ENCODE measurements around the gene SPTBN4. TPM values are rescaled to one million over a fixed set of nuclear protein-coding genes. Genes with fewer than 3 reads are reported as not detected.
"Not testable (repeated sequence)": the region's sequence is repeated elsewhere in the genome, so short reads cannot be mapped to it uniquely, and the experiment has no call there.

The SPTBN4 gene
- total and polyA plus RNA-seq, 8 donors, result 1.4 to 18.1 (median 2.2) TPM; not detected in 1

DNA sequence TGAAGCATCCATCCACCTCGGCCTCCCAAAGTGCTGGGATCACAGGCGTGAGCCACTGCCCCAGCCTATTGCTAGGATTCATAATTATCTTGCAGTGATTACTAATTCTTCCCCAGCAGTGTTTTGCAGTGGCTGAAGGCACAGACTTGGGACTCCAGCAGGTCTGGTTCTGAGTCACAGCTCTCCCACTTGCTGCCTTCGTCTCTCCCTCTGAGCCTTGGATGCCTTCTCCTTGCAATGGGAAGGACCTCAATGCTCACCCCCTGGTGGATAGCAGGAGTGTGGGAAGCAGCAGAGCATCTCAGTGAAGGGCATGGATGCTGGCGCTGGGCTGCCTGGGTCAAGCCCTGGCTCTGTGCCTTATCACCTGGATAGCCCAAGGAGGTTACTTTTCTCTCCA is 72.3 kb downstream of the SPTBN4 start:
- Histone ChIP-seq H3K4me1 (peaks cover 0 to 8% (median 3%) of the 10 kb centered on the region in 4 donors), H3K36me3 (peaks cover 0 to 6% (median 2%) of the 10 kb centered on the region in 4 donors), H3K4me3 (no peak overlapping the region), H3K9me3 (peaks cover 0 to 7% (median 4%) of the 10 kb centered on the region in 4 donors), H3K27ac (no peak overlapping the region), H3K27me3 (no peaks in the 10 kb centered on the region)
- WGBS, 5 donors, result 60 to 76% (median 65%) methylated on average over 4 of the region's 4 CpGs
- no peak for DNase-seq
- no peak for TF ChIP-seq POLR2A (IDR thresholded peaks at IDR 0.05)
- TF ChIP-seq, protein P1, sequence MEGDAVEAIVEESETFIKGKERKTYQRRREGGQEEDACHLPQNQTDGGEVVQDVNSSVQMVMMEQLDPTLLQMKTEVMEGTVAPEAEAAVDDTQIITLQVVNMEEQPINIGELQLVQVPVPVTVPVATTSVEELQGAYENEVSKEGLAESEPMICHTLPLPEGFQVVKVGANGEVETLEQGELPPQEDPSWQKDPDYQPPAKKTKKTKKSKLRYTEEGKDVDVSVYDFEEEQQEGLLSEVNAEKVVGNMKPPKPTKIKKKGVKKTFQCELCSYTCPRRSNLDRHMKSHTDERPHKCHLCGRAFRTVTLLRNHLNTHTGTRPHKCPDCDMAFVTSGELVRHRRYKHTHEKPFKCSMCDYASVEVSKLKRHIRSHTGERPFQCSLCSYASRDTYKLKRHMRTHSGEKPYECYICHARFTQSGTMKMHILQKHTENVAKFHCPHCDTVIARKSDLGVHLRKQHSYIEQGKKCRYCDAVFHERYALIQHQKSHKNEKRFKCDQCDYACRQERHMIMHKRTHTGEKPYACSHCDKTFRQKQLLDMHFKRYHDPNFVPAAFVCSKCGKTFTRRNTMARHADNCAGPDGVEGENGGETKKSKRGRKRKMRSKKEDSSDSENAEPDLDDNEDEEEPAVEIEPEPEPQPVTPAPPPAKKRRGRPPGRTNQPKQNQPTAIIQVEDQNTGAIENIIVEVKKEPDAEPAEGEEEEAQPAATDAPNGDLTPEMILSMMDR (IDR thresholded peaks at IDR 0.05), result no peak
- intact Hi-C loops (cut with DNase I; ENCODE audit: low total_unique reads), result no loop called here

DNA sequence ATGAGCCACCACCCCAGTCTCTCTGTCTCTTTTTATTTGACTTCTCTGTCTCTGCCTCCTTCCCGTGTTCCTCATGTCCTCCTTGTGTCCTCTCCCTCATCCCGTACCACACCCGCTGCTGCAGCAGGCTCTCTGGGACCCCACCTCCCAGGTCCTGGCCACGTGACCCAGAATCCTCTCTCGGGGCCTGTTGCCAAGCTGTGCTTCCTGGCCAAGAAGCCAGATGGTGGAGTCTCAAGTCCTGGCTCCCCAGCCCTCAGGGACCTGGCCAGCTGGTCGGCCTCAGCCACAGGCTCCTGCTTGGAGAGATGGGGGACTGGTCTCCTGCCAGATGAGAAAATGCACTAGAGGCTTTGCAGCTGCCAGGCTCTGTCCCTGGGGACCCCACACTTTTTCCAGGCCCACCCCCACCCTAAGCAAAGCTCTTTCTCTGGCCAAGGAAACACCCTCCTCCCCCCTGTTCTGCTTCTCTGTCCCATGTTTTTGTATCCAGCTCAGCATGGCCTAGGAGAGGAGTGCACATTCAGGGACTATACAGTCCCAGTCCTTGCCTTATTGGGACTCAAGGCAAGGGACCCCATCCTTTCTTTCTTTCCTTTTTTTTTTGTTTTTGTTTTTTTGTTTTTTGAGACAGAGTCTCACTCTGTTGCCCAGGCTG is 75.5 kb downstream of the SPTBN4 start:
- Histone ChIP-seq H3K4me3 (no peak overlapping the region), H3K9me3 (peaks cover 0 to 5% (median 0%) of the 10 kb centered on the region in 4 donors), H3K27ac (no peak overlapping the region), H3K4me1 (peaks cover 0 to 8% (median 3%) of the 10 kb centered on the region in 4 donors), H3K36me3 (no peaks in the 10 kb centered on the region), H3K27me3 (no peaks in the 10 kb centered on the region)
- TF ChIP-seq, protein P1 (IDR thresholded peaks at IDR 0.05), result no peak
- intact Hi-C loops (cut with DNase I; ENCODE audit: low total_unique reads), result no loop called here
- DNase-seq, result peak; percentile 32 to 90
- 45 to 52% (median 48%) methylated on average over 6 of the region's 6 CpGs for WGBS, 5 donors

DNA sequence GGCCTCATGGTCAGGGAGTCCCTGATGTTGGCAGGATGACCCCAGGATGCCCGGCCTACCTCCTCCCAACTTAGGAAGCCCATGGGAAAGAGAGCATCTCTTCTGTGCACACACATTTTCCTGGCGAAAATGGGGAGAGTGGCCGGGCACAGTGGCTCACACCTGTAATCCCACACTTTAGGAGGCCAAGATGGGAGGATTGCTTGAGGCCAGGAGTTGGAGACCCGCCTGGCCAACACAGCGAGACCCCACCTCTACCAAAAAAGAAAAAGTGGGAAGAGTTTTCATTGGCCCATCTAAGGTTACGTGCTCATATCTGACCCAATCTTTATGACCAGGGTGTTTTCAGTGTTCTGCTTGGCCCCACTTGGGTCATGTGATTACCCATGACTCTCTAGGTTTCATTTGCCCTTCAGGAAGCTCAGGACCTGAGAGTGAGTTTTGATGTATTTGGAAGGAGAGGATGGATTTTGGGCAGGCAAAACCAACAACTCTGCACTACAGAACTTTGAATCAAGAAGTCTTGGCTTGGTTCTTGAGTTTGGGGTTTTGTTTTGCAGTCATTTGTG is 76.3 kb downstream of the SPTBN4 start:
- Histone ChIP-seq H3K9me3 (peaks cover 0 to 5% (median 0%) of the 10 kb centered on the region in 4 donors), H3K36me3 (no peaks in the 10 kb centered on the region), H3K4me1 (peaks cover 0 to 8% (median 3%) of the 10 kb centered on the region in 4 donors), H3K27me3 (peaks cover 0 to 3% (median 0%) of the 10 kb centered on the region in 3 donors), H3K4me3 (no peak overlapping the region), H3K27ac (no peak overlapping the region)
- no peak for DNase-seq
- WGBS, 5 donors, result 85 to 96% (median 91%) methylated on average over 6 of the region's 6 CpGs
- TF ChIP-seq, protein P1 (IDR thresholded peaks at IDR 0.05), result no peak
- TF ChIP-seq EP300 (IDR thresholded peaks at IDR 0.05), result no peak
- TF ChIP-seq POLR2A (IDR thresholded peaks at IDR 0.05), result no peak
- no peak for TF ChIP-seq POLR2AphosphoS5 (IDR thresholded peaks at IDR 0.05)
- intact Hi-C loops (cut with DNase I; ENCODE audit: low total_unique reads), result no loop called here

DNA sequence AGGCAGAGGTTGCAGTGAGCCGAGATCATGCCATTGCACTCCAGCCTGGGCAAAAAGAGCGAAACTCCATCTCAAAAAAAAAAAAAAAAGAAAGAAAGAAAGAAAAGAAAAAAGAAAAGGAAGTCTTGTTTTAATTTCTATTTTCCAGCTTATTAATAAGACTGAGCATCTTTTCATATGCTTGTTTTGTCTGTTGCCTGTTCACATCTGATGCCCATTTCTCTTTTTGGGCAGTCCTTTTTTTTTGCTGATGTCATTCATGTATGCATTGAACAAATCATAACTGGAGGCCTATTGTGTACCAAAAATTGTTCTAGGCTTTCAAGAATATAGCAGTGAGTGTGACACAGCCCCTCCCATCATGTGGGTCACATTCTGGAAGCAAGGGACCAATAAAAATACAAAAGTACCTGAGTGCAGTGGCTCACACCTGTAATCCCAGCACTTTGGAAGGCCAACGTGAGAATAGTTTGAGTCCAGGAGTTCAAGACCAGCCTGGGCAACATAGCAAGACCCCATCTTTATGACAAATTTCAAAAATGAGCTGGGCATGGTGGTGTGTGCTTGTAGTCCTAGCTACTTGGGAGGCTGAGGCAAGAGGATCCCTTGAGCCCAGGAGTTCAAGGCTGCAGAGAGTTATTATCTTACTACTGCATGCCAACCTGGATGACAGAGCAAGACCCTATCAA is 79.5 kb downstream of the SPTBN4 start:
- H3K9me3 ChIP-seq, H3K36me3 ChIP-seq, H3K4me3 ChIP-seq, H3K27ac ChIP-seq, DNase-seq: not testable (repeated sequence)
- WGBS, 5 donors, result 77 to 85% (median 83%) methylated on average over 3 of the region's 3 CpGs
- peaks cover 0 to 33% (median 6%) of the 10 kb centered on the region in 3 donors for H3K27me3 ChIP-seq
- intact Hi-C loops (cut with DNase I; ENCODE audit: low total_unique reads), result loop anchor here (5.0 kb wide), 1 partner anchor 86 kb away; no protein-coding TSS in a partner anchor
- H3K4me1 ChIP-seq, result peaks cover 0 to 18% (median 11%) of the 10 kb centered on the region in 4 donors

DNA sequence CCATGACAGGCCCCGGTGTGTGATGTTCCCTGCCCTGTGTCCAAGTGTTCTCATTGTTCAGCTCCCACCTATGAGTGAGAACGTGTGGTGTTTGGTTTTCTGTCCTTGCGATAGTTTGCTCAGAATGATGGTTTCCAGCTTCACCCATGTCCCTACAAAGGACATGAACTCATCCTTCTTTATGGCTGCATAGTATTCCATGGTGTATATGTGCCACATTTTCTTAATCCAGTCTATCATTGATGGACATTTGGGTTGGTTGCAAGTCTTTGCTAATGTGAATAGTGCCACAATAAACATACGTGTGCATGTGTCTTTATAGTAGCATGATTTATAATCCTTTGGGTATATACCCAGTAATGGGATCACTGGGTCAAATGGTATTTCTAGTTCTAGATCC is 80.4 kb downstream of the SPTBN4 start:
- H3K27ac ChIP-seq, H3K4me3 ChIP-seq, H3K36me3 ChIP-seq, DNase-seq, H3K9me3 ChIP-seq: not testable (repeated sequence)
- H3K27me3 ChIP-seq, result peaks cover 0 to 41% (median 6%) of the 10 kb centered on the region in 3 donors
- intact Hi-C loops (cut with DNase I; ENCODE audit: low total_unique reads), result loop anchor here (5.0 kb wide), 1 partner anchor 85 kb away; no protein-coding TSS in a partner anchor
- 74 to 90% (median 84%) methylated on average over 4 of the region's 4 CpGs for WGBS, 5 donors
- peaks cover 0 to 17% (median 10%) of the 10 kb centered on the region in 4 donors for H3K4me1 ChIP-seq
